DOHH2 (cell line): ENCODE measurements around the gene FILIP1L.

ENCODE experiments used
- H3F3A ChIP-seq: fragments of 200-600 bp; sonication (generic), shearing (Covaris generic); 2 replicates; pipeline ENCODE4 v1.6.0; 2016; ENCODE audit warnings: antibody characterized with exemption, mild to moderate bottlenecking; ENCODE audit not compliant: control insufficient read depth, insufficient read depth
- H3K27ac ChIP-seq: fragments of 200-600 bp; sonication (generic); 2 replicates; pipeline ENCODE4 v1.5.1; 2014; ENCODE audit warnings: low read depth, mild to moderate bottlenecking, low read length, moderate library complexity
- H3K27me3 ChIP-seq: fragments of 200-600 bp; sonication (generic); 2 replicates; pipeline ENCODE4 v1.6.1; 2014; ENCODE audit warnings: mild to moderate bottlenecking, low read length, mixed read lengths; ENCODE audit not compliant: control insufficient read depth
- H3K36me3 ChIP-seq: fragments of 200-600 bp; sonication (generic); 2 replicates; pipeline ENCODE4 v1.6.1; 2014; ENCODE audit warnings: mild to moderate bottlenecking, low read length, moderate library complexity, mixed read lengths; ENCODE audit not compliant: control insufficient read depth
- H3K4me1 ChIP-seq: fragments of 200-600 bp; sonication (generic); 2 replicates; pipeline ENCODE4 v1.6.1; 2014; ENCODE audit warnings: mild to moderate bottlenecking, low read length, mixed read lengths; ENCODE audit not compliant: control insufficient read depth
- H3K4me2 ChIP-seq: fragments of 200-600 bp; sonication (generic); 2 replicates; pipeline ENCODE4 v1.6.0; 2014; ENCODE audit warnings: mild to moderate bottlenecking, low read length, moderate library complexity
- H3K4me3 ChIP-seq: fragments of 200-600 bp; sonication (generic); 2 replicates; pipeline ENCODE4 v1.5.1; 2014; ENCODE audit warnings: mild to moderate bottlenecking, low read length, mixed read lengths
- H3K79me2 ChIP-seq: fragments of 200-600 bp; sonication (generic); 2 replicates; pipeline ENCODE4 v1.6.1; 2014; ENCODE audit warnings: mild to moderate bottlenecking, low read length, mixed read lengths; ENCODE audit not compliant: control insufficient read depth
- H3K9me2 ChIP-seq: fragments of 200-600 bp; sonication (generic); replicated peaks from 2 replicates; pipeline ENCODE4 v1.6.1; 2014; ENCODE audit warnings: mild to moderate bottlenecking, low read length, mixed read lengths; ENCODE audit not compliant: control insufficient read depth
- H3K9me3 ChIP-seq: fragments of 200-600 bp; sonication (generic); 2 replicates; pipeline ENCODE4 v1.6.1; 2014; ENCODE audit warnings: antibody characterized with exemption, low read length, mixed read lengths; ENCODE audit not compliant: control insufficient read depth, insufficient read depth
- H4K20me1 ChIP-seq: fragments of 200-600 bp; sonication (generic); 2 replicates; pipeline ENCODE4 v1.6.0; 2014; ENCODE audit warnings: low read depth, mild to moderate bottlenecking, antibody characterized with exemption, low read length, moderate library complexity; ENCODE audit not compliant: control insufficient read depth, insufficient read depth
- CTCF ChIP-seq: fragments of 200-600 bp; sonication (generic); IDR thresholded peaks from one replicate; pipeline ENCODE4 v1.5.1; 2014; ENCODE audit warnings: antibody characterized with exemption, mild to moderate bottlenecking, low read depth, low read length; ENCODE audit not compliant: poor library complexity, severe bottlenecking
- EZH2phosphoT487 ChIP-seq: fragments of 200-600 bp; sonication (generic); IDR thresholded peaks from 2 replicates; pipeline ENCODE4 v1.6.1; 2017; ENCODE audit warnings: borderline replicate concordance, mild to moderate bottlenecking, antibody characterized with exemption, low read length, moderate library complexity, mixed read lengths

FILIP1L gene

GRCh38 chr3:99960123-99960878, 154.0 kb downstream of the FILIP1L start:
- no peaks in the 10 kb centered on the region for H3F3A ChIP-seq
- H3K9me2 ChIP-seq = no peaks in the 10 kb centered on the region
- no peaks in the 10 kb centered on the region for H3K27me3 ChIP-seq
- H3K4me1 ChIP-seq = no peaks in the 10 kb centered on the region
- no peaks in the 10 kb centered on the region for H3K9me3 ChIP-seq
- no peak overlapping the region for H3K4me2 ChIP-seq
- TF ChIP-seq EZH2phosphoT487 (no peak), CTCF (no peak)
- no peak overlapping the region for H3K27ac ChIP-seq
- H3K79me2 ChIP-seq = no peaks in the 10 kb centered on the region
- no peak overlapping the region for H3K4me3 ChIP-seq
- H3K36me3 ChIP-seq = no peaks in the 10 kb centered on the region
- H4K20me1 ChIP-seq = 0 out of 2 replicates have a peak, but pooled peaks cover 3% of the 10 kb centered on the region

GRCh38 chr3:99958222-99958912, 155.9 kb downstream of the FILIP1L start:
- Histone ChIP-seq H3K27ac (no peak overlapping the region), H3K4me2 (no peak overlapping the region), H3K4me1 (no peaks in the 10 kb centered on the region), H3K79me2 (no peaks in the 10 kb centered on the region), H4K20me1 (0 out of 2 replicates have a peak, but pooled peaks cover 3% of the 10 kb centered on the region), H3K4me3 (no peak overlapping the region), H3K9me2 (no peaks in the 10 kb centered on the region), H3K27me3 (no peaks in the 10 kb centered on the region), H3K36me3 (no peaks in the 10 kb centered on the region), H3K9me3 (no peaks in the 10 kb centered on the region), H3F3A (no peaks in the 10 kb centered on the region)
- TF ChIP-seq CTCF = no peak
- TF ChIP-seq EZH2phosphoT487 = no peak

GRCh38 chr3:99957151-99957796, 157.0 kb downstream of the FILIP1L start:
- H3K4me3 ChIP-seq = no peak overlapping the region
- H3F3A ChIP-seq = no peaks in the 10 kb centered on the region
- TF ChIP-seq CTCF (no peak), EZH2phosphoT487 (no peak)
- H3K4me1 ChIP-seq = no peaks in the 10 kb centered on the region
- H3K9me3 ChIP-seq = no peaks in the 10 kb centered on the region
- no peak overlapping the region for H3K27ac ChIP-seq
- 0 out of 2 replicates have a peak, but pooled peaks cover 3% of the 10 kb centered on the region for H4K20me1 ChIP-seq
- H3K4me2 ChIP-seq = no peak overlapping the region
- no peaks in the 10 kb centered on the region for H3K9me2 ChIP-seq
- H3K36me3 ChIP-seq = no peaks in the 10 kb centered on the region
- H3K79me2 ChIP-seq = no peaks in the 10 kb centered on the region
- no peaks in the 10 kb centered on the region for H3K27me3 ChIP-seq
